PC-9 (cell line): ENCODE measurements around the gene ZDHHC21.

Experiments
- CTCF ChIP-seq: fragments of 200-600 bp; sonication (generic); conservative IDR thresholded peaks from 2 replicates; pipeline ENCODE4 v1.6.1; 2017; ENCODE audit warnings: mixed run types, antibody characterized with exemption, mild to moderate bottlenecking, moderate library complexity
- EZH2 ChIP-seq: fragments of 200-600 bp; sonication (generic); IDR thresholded peaks from 2 replicates; pipeline ENCODE4 v1.8.0; 2017; ENCODE audit warnings: antibody characterized with exemption, low read depth

GRCh38 chr9:14715102-14715501 lies 21.9 kb upstream of the ZDHHC21 start:
- TF ChIP-seq CTCF (no peak), EZH2 (no peak)
